ENCODE data around the gene KEAP1. TPM values are rescaled to one million over a fixed set of nuclear protein-coding genes. Genes with fewer than 3 reads are reported as not detected.
A peak's percentile ranks its signal among the peaks of the same experiment; 100 is the strongest.

The KEAP1 gene
- total and polyA plus RNA-seq, 12 donors: 49.1 to 84.9 (median 60.0) TPM

- WGBS, 2 donors: 30 to 31% methylated on average over 17 of the region's 17 CpGs
- no peak overlapping the region for H3K27ac ChIP-seq
- ATAC-seq (no peak), DNase-seq (peak; percentile 72 to 75)
- no peak overlapping the region for H3K4me3 ChIP-seq
- intact Hi-C loops (cut with DNase I): loop anchor here in 5 of 10 donors (2.0 to 10.0 kb wide), 3 partner anchors 37 to 67 kb away; partner anchors contain the start of genes CDKN2D (in 4 of the 5), KRI1 (in 4 of the 5) and ATG4D (in 1 of the 5)
- H3K4me1 ChIP-seq: peaks cover 5 to 33% (median 19%) of the 10 kb centered on the region in 9 donors
- peaks cover 0 to 19% (median 14%) of the 10 kb centered on the region in 7 donors for H3K27me3 ChIP-seq
- no peaks in the 10 kb centered on the region for H3K36me3 ChIP-seq
- H3K9me3 ChIP-seq: no peaks in the 10 kb centered on the region
- peak; percentile 51 to 88 (median 81) for TF ChIP-seq CTCF (IDR thresholded peaks at IDR 0.05)
These were observed 2.5 kb upstream of the KEAP1 start for GRCh38 chr19:10505583-10506229.

GRCh38 chr19:10502524-10503001 lies 593 bp downstream of the KEAP1 start:
- ATAC-seq (peak; percentile 93 to 98 (median 96)), DNase-seq (peak; percentile 94 to 95)
- H3K4me3 ChIP-seq: peak overlapping the region; percentile 57 to 99 (median 95)
- H3K36me3 ChIP-seq: peaks cover 0 to 28% (median 8%) of the 10 kb centered on the region in 9 donors
- no peaks in the 10 kb centered on the region for H3K27me3 ChIP-seq
- peak in 2 of 9 donors; percentile 7 to 26 for TF ChIP-seq CTCF (IDR thresholded peaks at IDR 0.05)
- peak overlapping the region; percentile 92 to 100 (median 99) for H3K27ac ChIP-seq
- intact Hi-C loops (cut with DNase I): loop anchor here in 6 of 10 donors (5.0 to 10.0 kb wide), 3 partner anchors 40 to 65 kb away; partner anchors contain the start of genes CDKN2D (in 5 of the 6), KRI1 (in 5 of the 6) and ATG4D (in 1 of the 6)
- H3K4me1 ChIP-seq: peaks cover 5 to 56% (median 35%) of the 10 kb centered on the region in 9 donors
- WGBS, 2 donors: 0 to 1% methylated on average over 56 to 65 of the region's 65 CpGs
- no peaks in the 10 kb centered on the region for H3K9me3 ChIP-seq

- ATAC-seq (peak; percentile 62 to 83 (median 74)), DNase-seq (peak; percentile 81 to 86)
- intact Hi-C loops (cut with DNase I): loop anchor here in 7 of 10 donors (2.0 to 10.0 kb wide), 4 partner anchors 23 to 65 kb away; partner anchors contain the start of genes CDKN2D (in 5 of the 7), KRI1 (in 5 of the 7) and ATG4D (in 1 of the 7)
- TF ChIP-seq CTCF (IDR thresholded peaks at IDR 0.05): no peak
- Histone ChIP-seq H3K4me1 (peaks cover 5 to 60% (median 39%) of the 10 kb centered on the region in 9 donors), H3K4me3 (peak overlapping the region; percentile 57 to 99 (median 95)), H3K27ac (peak overlapping the region; percentile 92 to 100 (median 99)), H3K27me3 (no peaks in the 10 kb centered on the region), H3K9me3 (no peaks in the 10 kb centered on the region), H3K36me3 (peaks cover 0 to 33% (median 10%) of the 10 kb centered on the region in 9 donors)
- WGBS, 2 donors: 0 to 1% methylated on average over 35 of the region's 35 CpGs
These were observed 1.1 kb downstream of the KEAP1 start for GRCh38 chr19:10501971-10502523.

- no peak overlapping the region for H3K4me3 ChIP-seq
- H3K36me3 ChIP-seq: peaks cover 0 to 51% (median 23%) of the 10 kb centered on the region in 9 donors
- no peaks in the 10 kb centered on the region for H3K27me3 ChIP-seq
- WGBS, 2 donors: 98 to 99% methylated on average over 2 of the region's 2 CpGs
- intact Hi-C loops (cut with DNase I): loop anchor here in 7 of 10 donors (2.0 to 10.0 kb wide), 4 partner anchors 21 to 67 kb away; partner anchors contain the start of genes CDKN2D (in 5 of the 7), KRI1 (in 5 of the 7) and ATG4D (in 1 of the 7)
- ATAC-seq (no peak), DNase-seq (no peak)
- peaks cover 5 to 58% (median 39%) of the 10 kb centered on the region in 9 donors for H3K4me1 ChIP-seq
- no peaks in the 10 kb centered on the region for H3K9me3 ChIP-seq
- H3K27ac ChIP-seq: no peak overlapping the region
- no peak for TF ChIP-seq CTCF (IDR thresholded peaks at IDR 0.05)
These were observed 2.9 kb downstream of the KEAP1 start for GRCh38 chr19:10500247-10500592.
